Stimulated activated CD8-positive, alpha-beta memory T cell treated with anti-CD3 and anti-CD28 coated beads, Interleukin-4, amount 100 ng/mL, for 1 hour (primary cell): Measurements from ENCODE around the gene LHPP.

ENCODE experiments used
- DNase-seq, 2 donors: peaks; one replicate each; pipeline ENCODE4 v3.0.0-alpha.2; 2020; ENCODE audit warnings: low read depth in 2 of 2, low spot score in 1 of 2

LHPP gene

DNA sequence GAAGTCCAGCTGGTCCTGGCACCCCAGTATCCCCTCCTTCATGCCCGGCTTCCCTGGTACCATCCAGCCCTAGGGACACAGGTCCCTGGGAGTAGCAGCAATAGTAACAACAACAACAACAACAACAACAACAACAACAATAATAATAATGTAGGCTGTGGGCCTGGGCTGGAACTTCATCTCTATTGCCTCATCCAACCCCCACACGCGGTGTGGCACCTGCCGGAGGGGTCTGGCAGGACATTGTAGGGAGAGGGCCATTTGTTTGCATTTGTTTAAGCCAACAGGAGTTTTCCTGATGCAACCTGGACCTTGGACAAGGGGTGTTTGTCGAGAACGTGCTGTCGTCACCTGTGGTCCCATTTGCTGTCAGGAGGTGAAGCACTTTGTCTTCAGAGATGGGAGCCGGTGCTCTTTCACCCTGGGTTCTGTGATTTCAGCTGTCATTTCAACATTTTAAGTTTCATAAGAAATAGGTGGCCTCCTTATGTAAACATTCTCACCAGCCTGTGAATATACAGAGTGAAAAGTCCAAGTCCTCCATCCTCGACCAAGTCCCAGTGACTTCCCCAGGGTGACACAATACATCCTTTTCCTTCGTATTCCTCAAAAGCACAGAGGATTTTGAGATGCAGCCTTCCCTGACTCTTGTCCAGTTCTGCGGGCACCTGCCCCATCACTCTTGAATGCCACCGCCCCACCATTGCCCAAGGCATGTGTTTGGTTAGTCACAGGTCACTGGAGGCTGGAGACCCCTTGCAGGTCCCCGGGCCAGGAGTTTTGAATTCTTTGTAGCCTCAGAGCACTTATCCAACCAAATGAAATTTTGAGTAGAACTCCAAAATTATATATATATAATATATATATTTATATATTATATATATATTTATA is 9.2 kb downstream of the LHPP start:
- DNase-seq: no peak

DNA sequence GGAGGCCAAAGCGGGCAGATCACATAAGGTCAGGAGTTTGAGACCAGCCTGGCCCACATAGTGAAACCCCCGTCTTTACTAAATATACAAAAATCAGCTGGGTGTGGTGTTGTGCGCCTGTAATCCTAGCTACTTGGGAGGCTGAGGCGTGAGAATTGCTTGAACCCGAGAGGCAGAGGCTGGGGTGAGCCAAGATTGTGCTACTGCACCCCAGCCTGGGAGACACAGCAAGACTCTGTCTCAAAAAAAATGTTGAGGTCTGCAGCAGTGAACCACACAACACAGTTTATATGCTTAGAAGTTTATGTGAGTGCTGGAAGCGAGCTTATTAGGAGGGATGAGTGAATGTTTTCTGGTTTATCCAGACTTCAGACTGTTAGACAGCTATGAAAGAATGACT is 10.4 kb downstream of the LHPP start:
- DNase-seq: no peak

DNA sequence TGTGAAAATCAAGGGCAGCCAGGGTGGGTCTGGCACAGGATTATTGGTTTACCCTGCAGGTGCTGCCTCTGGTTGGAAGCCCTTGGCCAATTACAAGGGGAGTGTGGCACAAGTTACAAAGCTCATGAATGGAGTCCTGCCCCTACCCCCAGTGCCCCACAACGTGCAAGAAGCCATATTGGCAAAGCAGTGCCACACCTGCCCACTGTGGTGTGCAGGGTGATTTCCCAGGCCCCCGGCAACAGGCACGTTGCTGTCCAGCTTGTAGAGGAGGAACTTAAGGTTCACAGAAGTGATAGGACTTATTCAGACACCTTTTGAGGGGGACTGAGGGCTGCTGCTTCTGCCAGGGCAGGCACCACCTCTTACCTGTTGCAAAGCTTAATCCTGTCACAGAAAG is 11.4 kb downstream of the LHPP start:
- DNase-seq: no peak

DNA sequence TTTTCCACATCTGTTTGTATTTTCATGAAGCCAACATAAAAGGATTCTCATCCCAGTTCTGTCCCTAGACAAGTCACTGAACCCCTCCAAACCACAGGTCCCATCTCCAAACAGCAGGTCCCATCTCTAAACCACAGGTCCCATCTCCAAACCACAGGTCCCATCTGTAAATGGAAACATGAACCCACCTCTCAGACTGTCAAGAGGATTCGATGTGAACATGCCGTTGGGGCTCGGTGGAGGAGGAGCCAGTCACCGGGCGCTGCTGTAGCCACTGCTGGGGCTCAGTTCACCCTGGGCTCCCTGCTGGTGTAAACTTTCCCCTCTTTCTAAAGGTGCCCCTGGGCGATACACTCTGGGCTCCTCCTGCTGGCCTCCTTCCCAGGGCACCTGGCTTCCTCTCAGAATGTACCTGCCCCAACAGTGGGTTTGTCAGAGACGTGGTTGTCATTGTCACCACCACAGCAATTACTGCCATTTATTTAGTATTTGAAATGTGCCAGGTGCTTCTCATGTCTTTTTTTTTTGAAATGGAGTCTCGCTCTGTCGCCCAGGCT is 13.0 kb downstream of the LHPP start:
- DNase-seq: no peak

DNA sequence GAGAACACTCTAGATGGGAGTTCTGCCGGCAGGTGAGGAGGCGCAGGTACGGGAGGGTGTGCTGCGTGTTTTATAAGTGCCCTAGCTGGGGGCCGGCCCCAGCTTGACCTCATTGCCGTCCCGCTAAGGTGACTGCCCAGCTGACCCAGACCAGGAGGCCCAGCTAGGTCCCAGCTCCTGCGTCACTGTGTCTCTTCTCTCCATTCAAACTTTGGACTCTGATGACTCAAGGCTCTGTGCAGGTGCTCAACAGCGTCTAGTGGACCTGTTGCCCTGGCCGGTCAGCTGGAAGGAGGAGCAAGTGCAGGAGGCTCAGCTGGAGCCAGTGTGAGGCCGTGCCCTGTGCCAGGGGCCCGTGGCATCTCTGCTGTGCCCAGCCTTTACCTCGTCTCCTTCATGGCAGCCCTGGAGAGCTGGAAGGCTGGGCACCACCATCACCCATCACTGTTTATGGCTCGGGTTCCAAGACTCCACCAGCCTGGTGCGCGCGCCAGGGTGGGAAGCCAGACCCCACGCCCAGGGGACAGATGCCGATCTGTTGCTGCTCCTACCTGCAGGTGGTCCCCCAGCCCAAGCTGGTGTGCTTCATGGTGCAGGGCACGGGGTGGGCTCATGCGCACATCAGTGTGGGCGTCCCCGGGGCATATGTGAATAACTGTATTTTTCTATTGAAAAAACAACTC is 14.6 kb downstream of the LHPP start:
- no peak for DNase-seq

DNA sequence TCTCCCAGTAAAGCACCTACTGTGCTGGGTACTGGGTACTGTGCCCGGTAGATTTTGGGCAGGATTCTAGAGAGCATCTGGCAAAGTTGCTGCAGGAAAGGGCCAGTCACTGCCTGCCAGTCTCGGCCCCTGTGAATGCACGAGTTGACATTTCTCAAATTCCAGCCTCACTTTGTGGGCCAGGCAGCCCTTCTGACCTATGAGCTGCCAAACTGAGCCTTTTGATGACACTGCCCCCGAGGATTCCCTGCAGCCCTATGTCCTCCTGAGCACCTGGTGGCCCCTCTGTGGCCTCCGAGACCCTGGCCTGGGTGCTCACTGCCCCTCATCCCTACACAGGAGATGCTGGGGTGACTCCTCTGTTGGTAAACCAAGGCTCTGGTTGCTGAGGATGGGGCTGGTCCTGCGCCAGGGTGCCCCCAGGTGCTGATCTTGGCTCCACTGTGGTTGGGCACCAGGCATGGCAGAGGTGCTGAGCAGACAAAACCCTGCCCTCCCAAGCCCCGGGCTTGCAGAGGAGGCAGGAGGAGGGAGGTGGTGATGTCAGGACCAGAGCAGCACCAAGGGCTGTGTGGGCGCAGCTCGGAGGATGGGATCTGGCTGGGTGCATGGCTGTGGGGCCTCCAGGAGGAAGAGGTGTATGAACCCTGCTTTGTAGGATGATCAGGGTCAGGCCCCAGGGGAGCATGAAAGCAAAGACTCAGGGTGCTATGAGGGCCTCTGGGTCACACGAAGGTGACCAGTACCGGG is 16.2 kb downstream of the LHPP start:
- no peak for DNase-seq

DNA sequence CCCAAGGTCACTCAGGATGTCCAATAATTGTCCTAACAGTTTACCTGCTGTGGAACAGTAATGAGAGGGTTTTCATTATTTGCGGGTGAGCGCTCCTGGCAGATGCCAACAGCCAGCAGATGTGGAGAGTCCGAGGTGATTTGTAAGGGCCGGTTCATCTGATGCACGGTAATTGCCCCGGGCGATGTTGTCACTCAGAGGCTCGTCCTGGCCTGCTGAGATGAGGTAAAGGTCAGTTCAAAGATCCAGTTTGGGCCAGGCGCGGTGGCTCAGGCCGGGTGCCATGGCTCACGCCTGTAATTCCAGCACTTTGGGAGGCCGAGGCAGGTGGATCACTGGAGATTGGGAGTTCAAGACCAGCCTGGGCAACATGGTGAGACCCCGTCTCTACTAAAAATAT is 16.9 kb downstream of the LHPP start:
- DNase-seq: no peak

DNA sequence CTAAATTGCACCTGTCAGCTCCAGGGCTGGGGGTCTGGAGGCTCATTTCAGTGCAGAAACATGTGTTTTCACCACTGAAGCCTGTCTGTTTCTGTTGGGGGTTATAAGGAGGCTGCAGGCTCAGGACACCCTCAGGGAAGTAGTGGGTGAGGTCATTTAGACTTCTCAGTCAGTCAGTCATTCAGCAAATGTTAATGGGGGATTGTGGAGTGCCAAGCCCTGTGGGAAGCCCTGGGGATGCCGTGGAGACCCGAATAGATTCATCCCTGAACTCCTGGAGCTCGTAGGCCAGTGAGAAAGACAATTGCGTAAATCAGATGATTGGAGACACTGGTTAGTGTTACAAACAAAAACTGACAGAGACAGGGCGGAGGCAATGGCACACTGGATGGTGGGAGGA is 19.2 kb downstream of the LHPP start:
- DNase-seq: no peak

DNA sequence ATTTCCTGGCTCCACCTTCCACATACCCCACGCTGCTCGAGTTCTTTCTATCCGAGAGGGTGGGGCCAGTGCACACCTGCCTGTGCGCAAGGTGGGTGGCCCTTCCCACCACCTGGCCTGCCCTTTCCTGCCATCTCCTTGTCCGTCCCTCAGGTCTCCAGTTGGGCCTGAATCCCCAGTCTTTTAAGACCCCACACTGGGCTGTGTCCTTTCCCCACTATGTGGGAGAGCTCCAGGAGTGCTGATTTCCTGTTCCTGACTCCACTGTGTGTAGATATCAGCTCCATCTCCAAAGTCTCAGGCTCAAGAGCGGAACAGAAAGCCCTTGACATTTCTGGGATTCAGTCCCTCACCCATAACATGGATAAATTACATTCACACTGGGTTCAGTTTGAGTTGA is 20.1 kb downstream of the LHPP start:
- DNase-seq: no peak

DNA sequence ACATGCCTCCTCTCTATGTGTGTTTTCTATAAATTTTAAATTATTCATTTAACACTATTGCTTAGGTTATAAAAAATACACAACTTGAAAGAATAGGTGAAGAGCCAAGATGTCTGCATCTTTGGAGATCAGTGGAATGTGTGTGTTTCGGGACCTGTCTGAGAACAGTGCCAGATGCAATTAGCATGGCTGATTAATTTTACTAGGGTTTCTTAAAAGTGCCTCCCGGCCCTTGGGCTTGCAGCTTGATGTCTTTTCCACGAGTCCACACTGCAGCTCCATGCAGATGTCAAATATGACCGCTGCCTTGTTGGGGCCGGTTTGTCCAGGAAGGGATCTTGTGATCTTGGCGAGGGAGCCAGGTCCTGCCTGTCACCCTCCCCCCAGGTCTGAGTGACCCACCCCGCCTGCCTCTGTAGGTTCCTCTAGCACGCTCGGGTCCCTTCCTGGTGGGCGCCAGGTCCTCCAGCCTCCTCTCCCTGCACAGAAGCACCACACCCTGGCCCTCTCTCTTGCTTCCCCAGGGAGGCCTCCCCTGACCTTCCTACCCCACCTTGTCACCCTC is 20.7 kb downstream of the LHPP start:
- no peak for DNase-seq

DNA sequence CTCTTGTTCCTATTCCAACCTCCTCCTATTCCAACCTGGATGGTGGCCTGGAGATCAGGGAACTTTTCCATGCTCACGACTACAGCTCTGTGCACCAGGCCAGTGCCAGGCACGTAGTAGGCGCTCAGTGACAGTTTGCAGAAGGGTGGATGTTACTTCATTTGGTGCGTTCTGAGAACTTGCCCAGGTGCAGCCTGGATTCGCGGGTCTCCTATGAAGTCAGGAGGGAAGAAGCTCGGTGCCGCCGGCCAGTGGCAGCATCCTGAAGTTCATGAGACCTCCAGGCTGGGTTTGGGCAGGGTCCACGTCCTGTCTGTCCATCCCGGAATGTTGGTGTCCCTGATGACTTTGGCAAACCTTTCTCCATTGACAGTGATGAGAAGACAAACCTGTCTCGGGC is 21.3 kb downstream of the LHPP start:
- DNase-seq: no peak

DNA sequence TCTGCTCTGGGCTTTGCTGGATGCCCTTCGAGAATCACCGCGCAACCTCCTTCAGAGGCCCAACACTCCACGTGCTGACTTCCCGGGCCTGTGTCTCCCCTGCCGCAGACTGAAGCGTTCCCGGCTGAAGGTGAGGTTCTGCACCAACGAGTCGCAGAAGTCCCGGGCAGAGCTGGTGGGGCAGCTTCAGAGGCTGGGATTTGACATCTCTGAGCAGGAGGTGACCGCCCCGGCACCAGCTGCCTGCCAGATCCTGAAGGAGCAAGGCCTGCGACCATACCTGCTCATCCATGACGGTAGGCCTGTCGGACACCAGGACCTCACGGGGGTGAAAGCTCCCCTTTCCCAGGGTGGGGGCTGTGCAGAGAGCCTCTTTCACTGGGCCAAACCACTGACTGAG is 22.4 kb downstream of the LHPP start:
- no peak for DNase-seq

DNA sequence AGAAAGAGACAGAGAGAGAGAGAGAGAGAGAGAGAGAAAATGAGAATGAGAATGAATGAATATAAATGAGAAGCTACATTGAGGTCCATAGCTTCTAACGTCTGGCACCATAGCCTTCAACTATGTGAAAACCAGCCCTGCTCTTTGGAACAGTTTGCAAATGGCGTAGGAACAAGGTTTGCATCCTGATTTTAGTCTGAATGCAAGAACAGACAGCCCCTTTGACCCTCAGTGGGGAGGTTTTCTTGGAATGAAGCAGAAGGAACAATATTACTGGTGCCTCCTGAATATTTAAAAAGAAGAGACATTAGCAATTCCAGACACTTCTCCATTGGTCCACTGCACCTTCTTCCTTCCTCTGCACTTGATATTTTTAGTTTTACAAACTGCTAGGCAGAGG is 23.0 kb downstream of the LHPP start:
- DNase-seq: no peak

DNA sequence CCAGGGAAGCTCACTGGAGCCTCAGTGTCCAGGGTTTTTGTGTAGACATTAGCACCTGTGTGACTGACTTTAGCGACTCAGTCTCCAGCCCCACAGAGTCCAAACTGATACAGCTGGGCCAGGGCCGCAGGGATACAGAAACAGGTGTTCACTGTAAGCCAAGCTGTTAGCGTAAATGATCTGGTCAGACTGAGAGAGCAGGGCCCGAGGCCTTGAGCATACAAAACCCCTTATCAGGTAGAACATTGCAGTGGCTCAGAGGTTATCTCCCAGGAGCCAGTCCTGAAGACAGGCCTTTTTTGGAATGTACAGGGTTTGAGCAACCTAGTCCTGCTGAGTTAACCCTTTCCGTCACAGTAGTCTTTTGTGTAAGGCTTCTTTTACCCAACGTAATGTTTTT is 25.0 kb downstream of the LHPP start:
- DNase-seq: no peak

DNA sequence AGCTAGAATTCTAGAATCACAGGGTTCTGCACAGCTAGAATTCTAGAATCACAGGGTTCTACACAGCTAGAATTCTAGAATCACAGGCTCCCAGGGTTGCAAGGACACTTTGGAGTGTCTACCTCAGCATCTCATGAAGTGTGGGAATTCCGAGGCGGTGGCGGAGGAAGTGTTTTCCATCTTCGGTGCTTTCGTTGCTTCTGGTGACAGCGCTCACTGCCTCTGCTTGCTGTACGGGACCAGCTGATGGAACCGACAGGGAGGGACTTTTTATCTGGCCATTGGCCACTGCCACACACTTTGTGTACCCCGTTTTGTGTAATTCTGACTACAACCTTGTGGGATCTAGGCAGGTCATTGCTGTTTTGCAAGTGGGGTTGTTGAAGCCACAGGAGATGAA is 29.5 kb downstream of the LHPP start:
- DNase-seq: no peak

DNA sequence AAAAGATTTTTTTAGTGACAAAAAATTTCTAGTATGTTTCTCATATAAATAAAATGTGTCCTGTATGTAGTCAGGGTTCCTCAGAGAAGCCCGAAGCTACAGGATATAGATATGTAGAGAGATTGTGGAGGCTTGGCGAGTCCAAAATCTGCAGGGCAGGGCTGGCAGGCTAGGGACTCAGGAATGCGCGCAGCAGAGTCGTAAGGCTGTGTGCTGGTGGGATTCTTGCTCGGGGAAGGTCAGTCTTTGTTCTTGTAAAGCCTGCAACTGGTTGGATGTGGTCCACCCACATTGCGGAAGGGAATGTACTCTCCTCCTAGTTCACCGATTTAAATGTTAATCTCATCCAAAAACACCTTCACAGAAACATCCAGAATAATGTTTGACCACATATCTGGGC is 30.6 kb downstream of the LHPP start:
- no peak for DNase-seq

DNA sequence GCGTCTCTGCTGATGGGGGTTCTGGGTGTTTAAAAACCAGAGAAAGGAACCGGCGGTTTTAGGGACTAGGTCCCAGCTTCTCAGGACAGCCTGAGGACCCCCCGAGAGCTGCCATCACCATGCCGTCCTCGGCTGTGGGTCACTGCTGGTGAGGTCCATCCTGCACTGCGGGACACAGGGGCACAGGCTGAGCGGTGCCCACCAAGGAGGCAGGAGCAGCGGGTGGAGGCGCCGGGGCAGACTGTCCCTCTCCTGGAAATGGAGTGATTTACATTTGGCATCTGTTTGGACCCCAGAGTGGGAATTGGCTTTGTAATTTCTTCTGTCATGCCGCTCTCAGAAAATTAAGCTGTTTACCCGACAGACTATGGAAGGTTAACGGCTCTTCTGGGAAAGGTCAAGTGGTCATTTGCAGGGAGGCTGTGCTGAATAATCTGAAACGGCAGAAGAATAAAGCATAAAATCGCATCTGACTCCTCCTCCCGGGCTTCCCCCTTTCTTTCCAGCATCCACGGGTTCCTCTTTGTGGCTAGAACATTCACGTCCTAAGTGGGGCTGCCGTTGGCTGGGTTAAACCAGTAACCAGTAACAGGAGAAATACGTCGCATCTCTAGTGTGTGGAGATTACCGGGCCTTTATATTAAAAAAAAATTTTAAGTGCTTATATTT is 31.7 kb downstream of the LHPP start:
- DNase-seq: no peak

DNA sequence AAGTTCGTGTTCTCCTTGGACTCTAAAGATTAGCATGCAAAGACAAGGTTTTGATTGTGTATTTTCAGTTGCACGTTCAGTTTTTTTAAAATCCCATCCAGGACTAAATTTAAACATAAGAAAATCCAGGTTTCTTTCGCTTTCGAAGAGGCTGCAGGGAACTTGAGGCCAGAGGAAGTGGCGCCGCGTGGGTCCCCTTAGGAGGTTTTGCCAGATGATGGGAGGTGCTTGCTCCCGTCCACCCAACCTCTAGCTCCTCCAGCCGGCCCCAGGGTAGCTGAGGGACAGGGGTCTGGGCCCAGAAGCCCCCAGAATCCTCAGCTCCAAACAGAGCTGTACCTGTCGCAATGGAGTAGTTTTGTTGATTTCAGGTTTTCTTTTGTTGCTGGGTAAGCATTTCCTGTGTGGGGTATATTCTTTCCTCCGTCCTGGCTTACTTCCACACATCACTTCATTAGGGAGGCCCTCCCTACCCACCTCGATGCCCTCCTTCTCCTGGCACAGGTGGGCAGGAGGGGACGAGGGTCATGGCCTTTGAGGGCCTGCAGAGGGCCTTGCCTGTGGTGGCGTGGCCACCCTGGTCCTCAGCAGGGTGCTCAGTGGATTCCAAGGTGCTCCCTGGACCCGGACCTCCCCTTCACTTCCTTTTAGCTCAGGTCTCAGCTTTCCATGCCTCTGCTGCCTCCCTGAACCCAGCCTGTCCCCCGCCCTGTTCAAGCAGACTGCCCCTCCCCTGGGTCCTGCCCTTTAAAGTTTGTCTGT is 32.6 kb downstream of the LHPP start:
- DNase-seq: no peak

DNA sequence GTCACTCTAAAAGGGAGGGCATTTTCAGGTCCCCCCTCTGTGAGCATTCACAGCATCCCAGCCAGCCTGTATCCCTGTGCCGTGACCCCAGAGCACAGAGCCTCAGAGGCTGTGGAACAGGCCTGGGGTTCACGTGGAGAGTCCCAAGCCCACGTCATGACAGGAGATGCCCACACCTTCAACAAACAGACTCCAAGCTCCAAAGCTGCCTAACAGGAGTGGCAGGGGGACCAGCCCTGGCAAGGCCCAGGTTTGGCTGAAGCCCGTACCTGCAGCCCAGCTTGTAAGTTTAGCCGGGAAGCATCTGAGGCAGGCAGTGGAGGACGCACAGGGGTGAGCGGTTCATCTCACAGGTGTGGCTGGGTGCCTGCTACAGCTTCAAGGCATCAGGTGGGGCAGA is 33.5 kb downstream of the LHPP start:
- DNase-seq: no peak

DNA sequence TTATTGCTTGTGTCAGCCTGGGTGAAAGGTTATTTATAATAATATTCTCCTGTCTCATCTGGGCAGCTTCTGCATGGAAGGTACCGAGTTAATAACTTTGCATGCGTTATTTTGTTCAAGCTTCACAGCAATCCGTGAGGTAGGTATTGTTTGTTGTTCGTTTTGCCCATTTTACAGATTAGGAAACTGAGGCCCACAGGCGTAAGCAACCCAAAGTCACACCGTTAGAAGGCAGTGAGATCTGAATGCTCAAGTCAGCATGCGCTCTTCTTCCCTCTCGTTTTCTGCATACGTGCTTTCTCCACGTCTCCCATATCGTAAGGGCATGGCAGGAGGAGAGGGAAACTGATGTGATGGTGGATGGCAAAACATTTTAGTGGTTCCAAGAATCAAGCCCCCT is 34.1 kb downstream of the LHPP start:
- no peak for DNase-seq
